Measurements from ENCODE around the gene CARM1.
"Not testable (repeated sequence)": the region's sequence is repeated elsewhere in the genome, so short reads cannot be mapped to it uniquely, and the experiment has no call there.

CARM1 gene

GRCh38 chr19:10870955-10871603 lies at the start of gene CARM1:
TSS of gene CARM1 (plus strand) at chr19:10871553. CDS start at chr19:10871703, 150 bp downstream.
- FAIRE-seq: no peak

- no peak for FAIRE-seq
Observed at GRCh38 chr19:10823690-10824089, 47.7 kb upstream of the CARM1 start.

- no peak for FAIRE-seq
Observed at GRCh38 chr19:10826231-10826630, 45.1 kb upstream of the CARM1 start.

- no peak for FAIRE-seq
Observed at GRCh38 chr19:10826846-10827245, 44.5 kb upstream of the CARM1 start.

GRCh38 chr19:10828981-10829821 lies 42.2 kb upstream of the CARM1 start:
- FAIRE-seq: no peak

- FAIRE-seq: no peak
Observed at GRCh38 chr19:10829967-10830366, 41.4 kb upstream of the CARM1 start.

- FAIRE-seq: no peak
Observed at GRCh38 chr19:10830370-10830769, 41.0 kb upstream of the CARM1 start.

- no peak for FAIRE-seq
Observed at GRCh38 chr19:10830931-10831779, 40.2 kb upstream of the CARM1 start.

- no peak for FAIRE-seq
Observed at GRCh38 chr19:10831987-10832938, 39.1 kb upstream of the CARM1 start.

- FAIRE-seq: no peak
Observed at GRCh38 chr19:10832939-10833296, 38.4 kb upstream of the CARM1 start.

- FAIRE-seq: no peak
Observed at GRCh38 chr19:10835089-10835753, 36.1 kb upstream of the CARM1 start.

- FAIRE-seq: peak; percentile 43
Observed at GRCh38 chr19:10835754-10836478, 35.4 kb upstream of the CARM1 start, which contains the start of gene TMED1. TSS of gene TMED1 (minus strand) at chr19:10836212. CDS start at chr19:10836191, 21 bp downstream.

GRCh38 chr19:10836479-10837330 lies 34.6 kb upstream of the CARM1 start:
- no peak for FAIRE-seq

GRCh38 chr19:10837649-10838048 lies 33.7 kb upstream of the CARM1 start:
- FAIRE-seq: not testable (repeated sequence)

GRCh38 chr19:10838377-10838776 lies 33.0 kb upstream of the CARM1 start:
- no peak for FAIRE-seq

GRCh38 chr19:10839114-10840050 lies 32.0 kb upstream of the CARM1 start:
- no peak for FAIRE-seq

GRCh38 chr19:10842788-10843187 lies 28.6 kb upstream of the CARM1 start:
- no peak for FAIRE-seq

GRCh38 chr19:10846500-10847202 lies 24.7 kb upstream of the CARM1 start:
- no peak for FAIRE-seq
